22Rv1 (cell line): ENCODE data around the gene PPP1R12B.
"Not testable (repeated sequence)": the region's sequence is repeated elsewhere in the genome, so short reads cannot be mapped to it uniquely, and the experiment has no call there.

Experiments
- H3K27ac ChIP-seq: fragments of 450-650 bp; 2 replicates; pipeline ENCODE4 v1.5.1; 2017
- ZFX ChIP-seq: fragments of 450-650 bp; IDR thresholded peaks from 2 replicates; pipeline ENCODE4 v1.6.1; 2017; ENCODE audit warnings: antibody characterized with exemption, borderline replicate concordance
- TF ChIP-seq, protein P1 (sequence below): fragments of 450-650 bp; IDR thresholded peaks from 2 replicates; pipeline ENCODE4 v1.5.1; 2017; ENCODE audit warnings: mild to moderate bottlenecking

The PPP1R12B gene

GRCh38 chr1:202351725-202352124 is 3.2 kb downstream of the PPP1R12B start:
- H3K27ac ChIP-seq = no peak overlapping the region
- TF ChIP-seq, protein P1, sequence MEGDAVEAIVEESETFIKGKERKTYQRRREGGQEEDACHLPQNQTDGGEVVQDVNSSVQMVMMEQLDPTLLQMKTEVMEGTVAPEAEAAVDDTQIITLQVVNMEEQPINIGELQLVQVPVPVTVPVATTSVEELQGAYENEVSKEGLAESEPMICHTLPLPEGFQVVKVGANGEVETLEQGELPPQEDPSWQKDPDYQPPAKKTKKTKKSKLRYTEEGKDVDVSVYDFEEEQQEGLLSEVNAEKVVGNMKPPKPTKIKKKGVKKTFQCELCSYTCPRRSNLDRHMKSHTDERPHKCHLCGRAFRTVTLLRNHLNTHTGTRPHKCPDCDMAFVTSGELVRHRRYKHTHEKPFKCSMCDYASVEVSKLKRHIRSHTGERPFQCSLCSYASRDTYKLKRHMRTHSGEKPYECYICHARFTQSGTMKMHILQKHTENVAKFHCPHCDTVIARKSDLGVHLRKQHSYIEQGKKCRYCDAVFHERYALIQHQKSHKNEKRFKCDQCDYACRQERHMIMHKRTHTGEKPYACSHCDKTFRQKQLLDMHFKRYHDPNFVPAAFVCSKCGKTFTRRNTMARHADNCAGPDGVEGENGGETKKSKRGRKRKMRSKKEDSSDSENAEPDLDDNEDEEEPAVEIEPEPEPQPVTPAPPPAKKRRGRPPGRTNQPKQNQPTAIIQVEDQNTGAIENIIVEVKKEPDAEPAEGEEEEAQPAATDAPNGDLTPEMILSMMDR = no peak
- TF ChIP-seq ZFX = no peak

DNA sequence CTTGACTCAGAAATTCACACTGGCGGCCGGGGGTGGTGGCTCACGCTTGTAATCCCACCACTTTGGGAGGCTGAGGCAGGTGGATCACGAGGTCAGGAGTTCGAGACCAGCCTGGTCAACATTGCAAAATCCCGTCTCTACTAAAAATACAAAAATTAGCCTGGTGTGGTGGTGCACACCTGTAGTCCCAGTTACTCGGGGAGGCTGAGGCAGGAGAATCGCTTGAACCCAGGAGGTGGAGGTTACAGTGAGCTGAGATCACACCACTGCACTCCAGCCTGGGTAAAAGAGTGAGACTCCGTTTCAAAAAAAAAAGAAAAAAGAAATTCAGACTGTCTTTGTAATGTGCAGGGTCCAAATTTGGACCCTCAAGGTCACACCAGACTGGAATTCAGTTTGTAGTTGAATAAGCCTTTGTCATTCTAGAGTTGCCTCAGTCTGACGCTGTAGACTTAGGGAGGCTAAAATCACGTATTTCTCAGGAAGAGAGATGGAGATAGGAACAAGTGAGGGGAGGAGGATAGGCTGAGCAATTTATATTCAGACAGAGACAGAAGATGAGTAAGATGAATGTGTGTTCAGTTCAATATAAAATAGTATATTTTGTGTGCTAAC is 4.2 kb downstream of the PPP1R12B start:
- H3K27ac ChIP-seq = not testable (repeated sequence)

DNA sequence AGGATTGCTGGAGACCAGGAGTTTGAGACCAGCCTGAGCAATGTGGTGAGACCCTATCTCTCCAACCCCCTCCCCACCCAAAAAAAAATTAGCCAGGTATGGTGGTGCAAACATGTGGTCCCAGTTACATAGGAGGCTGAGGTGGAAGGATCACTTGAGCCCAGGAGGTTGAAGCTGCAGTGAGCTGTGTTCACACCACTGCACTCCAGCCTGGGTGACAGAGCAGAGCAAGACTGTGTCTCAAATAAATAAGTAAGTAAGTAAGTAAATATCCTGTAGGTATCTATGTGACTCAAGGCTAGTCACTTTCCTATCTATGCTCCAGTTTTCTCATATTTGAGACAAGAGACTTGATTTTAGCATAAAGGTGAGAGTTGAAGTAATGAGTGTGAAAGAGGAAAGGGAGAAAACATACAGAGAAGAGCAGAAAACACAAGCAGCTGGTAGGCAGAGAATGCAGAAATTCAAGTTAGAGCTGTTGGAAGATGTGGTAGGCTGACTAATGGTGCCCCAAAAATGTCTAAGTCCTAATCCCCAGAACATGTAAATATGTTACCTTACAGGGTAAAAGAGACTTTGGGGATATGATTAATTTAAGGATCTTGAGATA is 7.5 kb downstream of the PPP1R12B start:
- H3K27ac ChIP-seq = no peak overlapping the region
- TF ChIP-seq ZFX = no peak
- TF ChIP-seq, protein P1 = no peak

DNA sequence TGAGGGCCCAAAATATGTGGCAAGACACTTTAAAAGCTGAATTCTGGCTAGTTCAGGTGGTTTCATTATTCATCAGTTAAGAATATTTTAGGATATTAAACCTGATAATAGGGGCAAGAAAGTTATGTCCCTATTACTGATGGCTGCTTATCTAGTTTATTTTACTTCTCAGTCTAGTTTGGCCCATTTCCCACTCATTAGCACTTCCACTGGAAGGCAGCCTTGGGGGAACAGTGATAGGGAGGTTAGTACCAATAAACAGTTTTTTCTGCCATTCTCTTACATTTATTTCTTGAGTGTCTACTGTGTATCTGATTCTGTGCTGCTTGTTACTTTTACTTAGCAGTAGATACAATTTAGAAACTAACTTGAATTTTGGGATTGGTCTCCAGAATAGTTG is 9.0 kb downstream of the PPP1R12B start:
- TF ChIP-seq ZFX = no peak
- TF ChIP-seq, protein P1 = no peak

DNA sequence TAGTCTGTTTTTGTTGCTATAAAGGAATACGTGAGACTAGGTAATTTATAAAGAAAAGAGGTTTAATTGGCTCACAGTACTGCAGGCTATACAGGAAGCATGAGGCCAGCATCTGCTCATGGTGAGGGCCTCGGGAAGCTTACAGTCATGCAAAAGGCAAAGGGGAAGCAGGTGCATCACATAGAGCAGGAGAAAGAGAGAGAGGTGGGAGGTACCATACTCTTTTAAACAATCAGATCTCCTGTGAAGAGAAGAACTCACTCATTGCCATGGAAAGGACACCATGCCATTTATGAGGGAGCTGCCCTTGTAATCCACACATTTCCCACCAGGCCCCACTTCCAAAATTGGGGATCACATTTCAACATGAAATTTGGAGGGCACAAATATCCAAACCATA is 12.7 kb downstream of the PPP1R12B start:
- no peak overlapping the region for H3K27ac ChIP-seq
- no peak for TF ChIP-seq ZFX
- TF ChIP-seq, protein P1 = no peak

More for the DNA sequence above, 9.0 kb downstream of the PPP1R12B start:
- no peak overlapping the region for H3K27ac ChIP-seq

DNA sequence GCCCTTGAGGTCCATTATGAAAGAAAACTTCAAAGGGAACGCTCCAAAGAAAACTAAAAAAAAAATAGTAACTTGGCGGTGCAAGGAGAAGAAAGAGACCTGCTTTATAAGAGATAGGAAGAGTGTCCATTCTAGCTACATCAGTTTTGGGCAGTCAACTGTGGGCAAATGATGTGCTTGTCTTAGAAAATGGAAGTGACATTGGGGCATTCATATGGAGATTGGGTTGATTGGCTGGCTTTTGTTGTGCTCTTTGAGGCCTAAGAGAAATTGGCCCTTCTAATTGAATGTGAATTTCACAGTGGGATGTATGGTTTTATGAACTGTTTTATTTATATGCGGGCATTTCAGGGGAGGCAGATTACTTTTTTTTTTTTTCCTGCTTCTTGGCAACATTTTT is 13.2 kb downstream of the PPP1R12B start:
- no peak for TF ChIP-seq ZFX
- TF ChIP-seq, protein P1 = no peak
- no peak overlapping the region for H3K27ac ChIP-seq

GRCh38 chr1:202362212-202362611 is 13.7 kb downstream of the PPP1R12B start:
- no peak overlapping the region for H3K27ac ChIP-seq

More at GRCh38 chr1:202362212-202362611, 13.7 kb downstream of the PPP1R12B start:
- no peak for TF ChIP-seq ZFX
- TF ChIP-seq, protein P1 = no peak
